HG02642 (cell line): ENCODE results near the gene MORC3.
"Not testable (repeated sequence)": the region's sequence is repeated elsewhere in the genome, so short reads cannot be mapped to it uniquely, and the experiment has no call there.

Experiments
- ATAC-seq: cut with Tn5 transposase; IDR thresholded peaks from one replicate; pipeline ENCODE4 v1.9.1; 2021; ENCODE audit warnings: mild to moderate bottlenecking; ENCODE audit not compliant: unreplicated experiment, poor library complexity

Gene MORC3, protein sequence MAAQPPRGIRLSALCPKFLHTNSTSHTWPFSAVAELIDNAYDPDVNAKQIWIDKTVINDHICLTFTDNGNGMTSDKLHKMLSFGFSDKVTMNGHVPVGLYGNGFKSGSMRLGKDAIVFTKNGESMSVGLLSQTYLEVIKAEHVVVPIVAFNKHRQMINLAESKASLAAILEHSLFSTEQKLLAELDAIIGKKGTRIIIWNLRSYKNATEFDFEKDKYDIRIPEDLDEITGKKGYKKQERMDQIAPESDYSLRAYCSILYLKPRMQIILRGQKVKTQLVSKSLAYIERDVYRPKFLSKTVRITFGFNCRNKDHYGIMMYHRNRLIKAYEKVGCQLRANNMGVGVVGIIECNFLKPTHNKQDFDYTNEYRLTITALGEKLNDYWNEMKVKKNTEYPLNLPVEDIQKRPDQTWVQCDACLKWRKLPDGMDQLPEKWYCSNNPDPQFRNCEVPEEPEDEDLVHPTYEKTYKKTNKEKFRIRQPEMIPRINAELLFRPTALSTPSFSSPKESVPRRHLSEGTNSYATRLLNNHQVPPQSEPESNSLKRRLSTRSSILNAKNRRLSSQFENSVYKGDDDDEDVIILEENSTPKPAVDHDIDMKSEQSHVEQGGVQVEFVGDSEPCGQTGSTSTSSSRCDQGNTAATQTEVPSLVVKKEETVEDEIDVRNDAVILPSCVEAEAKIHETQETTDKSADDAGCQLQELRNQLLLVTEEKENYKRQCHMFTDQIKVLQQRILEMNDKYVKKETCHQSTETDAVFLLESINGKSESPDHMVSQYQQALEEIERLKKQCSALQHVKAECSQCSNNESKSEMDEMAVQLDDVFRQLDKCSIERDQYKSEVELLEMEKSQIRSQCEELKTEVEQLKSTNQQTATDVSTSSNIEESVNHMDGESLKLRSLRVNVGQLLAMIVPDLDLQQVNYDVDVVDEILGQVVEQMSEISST

DNA sequence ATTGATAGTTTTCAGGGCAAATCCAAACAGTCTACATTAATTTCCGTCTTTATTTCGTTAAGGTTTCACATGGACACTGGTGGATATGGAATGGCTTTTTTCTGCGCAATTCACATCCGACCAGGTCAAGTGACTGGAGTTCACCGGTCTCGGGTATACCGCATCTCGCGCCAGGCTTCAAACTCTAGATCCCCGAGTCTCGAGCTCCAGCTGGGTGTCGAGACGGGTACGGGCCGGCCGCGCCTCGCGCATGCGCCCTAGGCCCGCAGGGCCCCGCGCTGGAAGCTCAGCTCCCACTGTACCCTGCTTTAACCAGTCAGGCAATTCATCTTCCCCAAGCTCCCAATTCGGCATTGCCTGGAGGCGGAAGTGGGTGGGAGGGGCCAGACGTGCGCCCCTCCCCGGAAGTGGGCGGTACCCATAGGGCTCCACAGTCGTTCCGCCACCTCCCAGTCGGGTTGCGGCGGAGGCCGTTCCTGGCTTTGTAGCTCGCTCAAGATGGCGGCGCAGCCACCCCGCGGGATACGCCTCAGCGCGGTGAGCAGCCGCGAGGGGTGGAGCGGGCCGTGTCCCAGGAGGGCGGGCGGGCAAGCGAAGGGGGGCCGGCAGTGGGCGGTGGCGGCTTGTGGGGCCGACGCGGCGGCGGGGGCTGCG, at the start of gene MORC3:
TSS of gene MORC3 (plus strand) at position 431 of the 654 bp plus-strand sequence. CDS start at position 499, 68 bp downstream.
- peak; percentile 90 for ATAC-seq

- ATAC-seq = not testable (repeated sequence)
Measured at GRCh38 chr21:36270786-36271695, 49.0 kb upstream of the MORC3 start.

GRCh38 chr21:36274128-36274527, 45.9 kb upstream of the MORC3 start:
- ATAC-seq = no peak

- no peak for ATAC-seq
Measured at GRCh38 chr21:36282568-36283230, 37.3 kb upstream of the MORC3 start.

DNA sequence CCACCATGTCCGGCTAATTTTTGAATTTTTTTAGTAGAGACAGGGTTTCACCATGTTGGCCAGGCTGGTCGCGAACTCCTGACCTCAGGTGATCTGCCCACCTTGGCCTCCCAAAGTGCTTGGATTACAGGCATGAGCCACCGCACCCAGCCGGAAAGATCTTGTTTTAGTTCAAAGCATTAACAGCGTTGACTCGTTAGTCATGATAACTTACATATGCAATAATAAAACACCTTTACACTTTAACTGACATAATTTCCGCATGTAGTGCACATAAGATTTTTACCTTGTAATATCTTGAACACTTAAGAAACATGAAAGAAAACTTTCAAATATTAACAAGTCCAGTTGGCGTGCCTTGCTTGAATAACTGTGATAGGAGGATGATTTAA, 36.8 kb upstream of the MORC3 start:
- not testable (repeated sequence) for ATAC-seq

DNA sequence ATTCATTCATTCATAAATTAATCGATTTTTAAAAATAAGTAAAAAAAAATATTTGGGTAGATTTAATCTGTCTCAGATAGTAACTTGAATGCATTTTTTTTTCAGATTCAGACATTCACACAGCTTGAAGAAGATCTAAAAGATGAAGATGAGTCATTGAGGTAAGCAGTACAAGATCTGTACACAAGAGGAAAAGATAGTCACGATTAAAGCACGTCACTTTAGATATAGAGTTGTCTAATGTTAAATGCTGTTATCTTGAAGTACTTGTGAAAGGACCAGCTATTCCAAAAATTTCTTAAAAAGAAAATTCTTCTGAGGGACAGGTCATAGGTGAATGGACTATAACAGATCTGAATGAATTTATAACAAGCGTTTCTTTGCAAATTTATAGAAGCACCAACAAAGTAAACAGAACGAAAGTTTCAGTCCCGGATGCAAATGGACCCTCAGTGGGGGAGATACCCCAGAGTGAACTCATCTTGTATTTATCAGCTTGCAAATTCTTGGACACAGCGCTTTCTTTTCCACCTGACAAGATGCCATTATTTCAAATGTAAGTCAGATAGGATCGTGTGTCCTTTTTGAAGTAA, 31.2 kb upstream of the MORC3 start:
- no peak for ATAC-seq

DNA sequence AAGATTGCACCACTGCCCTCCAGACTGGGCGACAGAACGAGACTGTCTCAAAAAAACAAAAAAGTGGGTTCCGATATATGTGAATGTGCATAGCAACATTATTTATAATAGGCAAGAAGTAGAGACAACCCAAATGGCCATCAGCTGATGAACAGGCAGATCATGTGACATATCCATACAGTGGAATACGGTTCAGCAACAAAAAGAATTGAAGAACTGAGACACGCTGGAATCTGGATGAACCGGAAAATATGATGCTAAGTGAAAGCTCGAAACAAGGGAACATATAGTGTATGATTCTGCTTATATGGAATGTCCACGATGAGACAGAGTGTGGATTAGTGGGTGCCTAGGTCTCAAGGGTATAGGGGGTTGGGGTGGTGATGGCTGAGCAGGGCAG, 28.5 kb upstream of the MORC3 start:
- no peak for ATAC-seq

GRCh38 chr21:36297406-36297937, 22.5 kb upstream of the MORC3 start:
- ATAC-seq = no peak

DNA sequence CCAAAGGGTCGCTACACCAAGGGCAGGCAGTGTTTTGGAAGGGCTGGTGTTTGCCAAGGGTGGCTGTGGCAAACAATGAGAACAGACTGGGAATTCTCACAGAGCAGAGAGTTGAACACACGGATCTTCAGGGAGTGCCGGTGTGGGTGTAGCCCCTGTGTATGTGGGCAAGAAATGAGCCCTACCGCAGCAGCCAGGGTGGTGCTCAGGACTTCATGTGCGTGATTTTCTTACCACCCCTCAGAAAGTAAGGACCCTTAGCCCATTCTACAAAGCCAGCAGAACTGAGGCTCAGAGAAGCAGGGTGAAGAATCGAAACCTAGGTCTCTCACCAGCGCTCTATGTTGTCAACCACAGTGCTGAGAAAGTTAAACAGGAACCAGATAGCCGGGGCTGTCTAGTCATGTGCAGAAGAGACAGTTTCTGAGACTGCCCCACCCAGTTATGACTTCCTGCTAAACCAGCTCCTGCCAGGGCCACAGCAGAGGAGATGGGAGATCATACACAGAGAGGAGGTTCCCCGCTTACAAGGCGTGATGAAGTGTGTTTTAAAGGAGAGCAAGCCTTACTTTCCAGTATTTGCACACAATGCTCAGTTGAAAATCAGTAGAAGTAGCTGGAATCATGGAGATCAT, 21.9 kb upstream of the MORC3 start:
- ATAC-seq = peak; percentile 99

DNA sequence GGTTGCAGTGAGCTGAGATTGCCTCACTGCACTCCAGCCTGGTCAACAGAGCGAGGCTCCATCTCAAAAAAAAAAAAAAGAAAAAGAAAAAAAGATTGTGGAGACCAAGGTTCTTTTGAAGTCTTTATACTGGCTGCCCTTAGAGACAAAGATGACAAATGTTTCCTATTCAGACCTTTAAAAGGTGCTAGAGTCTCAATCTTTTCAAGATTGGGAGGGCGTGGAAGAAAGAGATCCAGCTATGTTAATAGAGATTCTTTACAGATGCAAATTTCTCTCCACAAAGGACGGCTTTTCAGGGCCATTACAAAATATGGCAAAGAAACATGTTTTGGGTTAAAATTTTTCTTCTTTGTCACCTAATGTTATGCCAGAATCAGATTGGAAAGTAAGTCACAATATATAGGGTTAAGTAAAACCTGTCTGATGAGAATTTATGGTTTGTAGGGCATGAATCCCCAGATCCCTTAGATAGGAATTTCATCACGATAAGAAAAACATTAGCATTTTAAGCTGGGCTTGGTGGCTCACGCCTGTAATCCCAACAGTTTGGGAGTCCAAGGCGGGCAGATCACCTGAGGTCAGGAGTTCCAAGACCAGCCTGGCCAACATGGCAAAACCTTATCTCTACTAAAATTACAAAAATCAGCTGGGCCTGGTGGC, 13.0 kb upstream of the MORC3 start:
- no peak for ATAC-seq

- ATAC-seq = peak; percentile 80
Measured at GRCh38 chr21:36310016-36310415, 10.0 kb upstream of the MORC3 start.

GRCh38 chr21:36313446-36313845, 6.6 kb upstream of the MORC3 start:
- ATAC-seq = not testable (repeated sequence)

GRCh38 chr21:36316045-36316444, 4.0 kb upstream of the MORC3 start:
- ATAC-seq = not testable (repeated sequence)

- no peak for ATAC-seq
Measured at GRCh38 chr21:36316872-36317484, 3.0 kb upstream of the MORC3 start.

DNA sequence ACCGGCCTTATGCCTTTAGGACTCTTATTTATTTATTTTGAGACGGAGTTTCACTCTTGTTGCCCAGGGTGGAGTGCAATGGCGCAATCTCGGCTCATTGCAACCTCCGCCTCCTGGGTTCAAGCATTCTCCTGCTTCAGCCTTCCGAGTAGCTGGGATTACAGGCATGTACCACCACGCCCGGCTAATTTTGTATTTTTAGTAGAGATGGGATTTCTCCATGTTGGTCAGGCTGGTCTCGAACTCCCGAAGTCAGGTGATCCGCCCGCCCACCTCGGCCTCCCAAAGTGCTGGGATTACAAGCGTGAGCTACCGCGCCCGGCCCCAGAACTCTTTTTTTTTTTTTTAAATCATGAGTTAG, 611 bp upstream of the MORC3 start:
- ATAC-seq = not testable (repeated sequence)

- ATAC-seq = peak; percentile 52
Measured at GRCh38 chr21:36320421-36321324, 676 bp downstream of the MORC3 start.
